Measurements from ENCODE around the gene USP15.

Gene USP15

GRCh38 chr12:62250671-62251608 lies 9.3 kb upstream of the USP15 start:
- WGBS (ENCODE audit: extremely low coverage, insufficient coverage, low lambda C conversion rate) = no CpG with 5 or more reads among the region's 3 CpGs
- no peaks in the 10 kb centered on the region for H3K4me1 ChIP-seq (ENCODE audit: control insufficient read depth, low read depth, low read length)
- no peak overlapping the region for H2BK120ac ChIP-seq (ENCODE audit: low read depth, low read length)
- H3K79me2 ChIP-seq (ENCODE audit: control insufficient read depth, insufficient read depth, low read length) = no peaks in the 10 kb centered on the region
- H2BK5ac ChIP-seq (ENCODE audit: low read length) = no peak overlapping the region
- no peak overlapping the region for H2AK5ac ChIP-seq (ENCODE audit: low read length)
- H4K8ac ChIP-seq (ENCODE audit: low read depth, low read length) = no peak overlapping the region
- no peak overlapping the region for H3K27ac ChIP-seq (ENCODE audit: low read depth, low read length)
- H4K5ac ChIP-seq (ENCODE audit: low read length) = no peak overlapping the region
- H3K4me2 ChIP-seq (ENCODE audit: low read length) = no peak overlapping the region
- no peak overlapping the region for H3K56ac ChIP-seq (ENCODE audit: low read length)
- no peaks in the 10 kb centered on the region for H3K79me1 ChIP-seq (ENCODE audit: low read length)
- no peak overlapping the region for H3K9ac ChIP-seq (ENCODE audit: low read length)
- H3K4me3 ChIP-seq (ENCODE audit: low read length) = no peak overlapping the region
- no peak overlapping the region for H3K18ac ChIP-seq (ENCODE audit: low read length)
- H3K36me3 ChIP-seq (ENCODE audit: control insufficient read depth, insufficient read depth, low read length) = no peaks in the 10 kb centered on the region
- H2BK15ac ChIP-seq (replicated peaks; ENCODE audit: low read depth) = no peak overlapping the region
- no peak overlapping the region for H3K23ac ChIP-seq (ENCODE audit: low read length)
- H3K27me3 ChIP-seq (ENCODE audit: insufficient read depth, low read length, poor library complexity) = no peaks in the 10 kb centered on the region
- DNase-seq = peak; percentile 23
- H3K4ac ChIP-seq (ENCODE audit: low read depth, low read length) = no peak overlapping the region

DNA sequence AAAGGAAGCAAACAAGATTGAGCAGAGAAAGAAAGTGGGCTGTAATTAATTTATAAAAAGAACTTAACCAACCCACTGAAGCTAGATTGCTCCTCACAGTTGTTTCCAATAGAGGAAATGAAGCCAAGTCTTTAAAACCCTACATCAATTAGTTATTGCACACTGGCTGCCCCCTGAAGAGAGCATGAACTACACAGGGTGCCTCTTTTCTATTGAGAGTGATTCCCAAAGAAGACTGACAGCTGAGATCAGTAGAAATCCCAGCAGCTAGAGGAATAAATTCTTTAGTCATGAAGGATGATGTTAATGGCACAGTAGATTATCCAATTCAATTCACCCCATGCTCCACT lies 8.6 kb upstream of the USP15 start:
- Histone ChIP-seq H3K27me3 (ENCODE audit: insufficient read depth, low read length, poor library complexity) (no peaks in the 10 kb centered on the region), H3K4me1 (ENCODE audit: control insufficient read depth, low read depth, low read length) (no peaks in the 10 kb centered on the region), H3K36me3 (ENCODE audit: control insufficient read depth, insufficient read depth, low read length) (no peaks in the 10 kb centered on the region), H3K4me3 (ENCODE audit: low read length) (no peak overlapping the region), H3K18ac (ENCODE audit: low read length) (no peak overlapping the region), H2BK5ac (ENCODE audit: low read length) (no peak overlapping the region), H2BK15ac (replicated peaks; ENCODE audit: low read depth) (no peak overlapping the region), H2BK120ac (ENCODE audit: low read depth, low read length) (no peak overlapping the region), H3K79me2 (ENCODE audit: control insufficient read depth, insufficient read depth, low read length) (no peaks in the 10 kb centered on the region), H3K56ac (ENCODE audit: low read length) (no peak overlapping the region), H3K23ac (ENCODE audit: low read length) (no peak overlapping the region), H3K4me2 (ENCODE audit: low read length) (no peak overlapping the region), H4K8ac (ENCODE audit: low read depth, low read length) (no peak overlapping the region), H4K5ac (ENCODE audit: low read length) (no peak overlapping the region), H3K9ac (ENCODE audit: low read length) (no peak overlapping the region), H2AK5ac (ENCODE audit: low read length) (no peak overlapping the region), H3K4ac (ENCODE audit: low read depth, low read length) (no peak overlapping the region), H3K27ac (ENCODE audit: low read depth, low read length) (no peak overlapping the region), H3K79me1 (ENCODE audit: low read length) (no peaks in the 10 kb centered on the region)
- DNase-seq = no peak

- Histone ChIP-seq H2BK15ac (replicated peaks; ENCODE audit: low read depth) (no peak overlapping the region), H2BK5ac (ENCODE audit: low read length) (no peak overlapping the region), H3K23ac (ENCODE audit: low read length) (no peak overlapping the region), H4K8ac (ENCODE audit: low read depth, low read length) (no peak overlapping the region), H3K27me3 (ENCODE audit: insufficient read depth, low read length, poor library complexity) (no peaks in the 10 kb centered on the region), H3K27ac (ENCODE audit: low read depth, low read length) (no peak overlapping the region), H3K18ac (ENCODE audit: low read length) (no peak overlapping the region), H3K4me1 (ENCODE audit: control insufficient read depth, low read depth, low read length) (no peaks in the 10 kb centered on the region), H4K5ac (ENCODE audit: low read length) (no peak overlapping the region), H3K9ac (ENCODE audit: low read length) (no peak overlapping the region), H3K4me3 (ENCODE audit: low read length) (no peak overlapping the region), H3K79me1 (ENCODE audit: low read length) (no peaks in the 10 kb centered on the region), H2AK5ac (ENCODE audit: low read length) (no peak overlapping the region), H2BK120ac (ENCODE audit: low read depth, low read length) (no peak overlapping the region), H3K79me2 (ENCODE audit: control insufficient read depth, insufficient read depth, low read length) (no peaks in the 10 kb centered on the region), H3K4ac (ENCODE audit: low read depth, low read length) (no peak overlapping the region), H3K36me3 (ENCODE audit: control insufficient read depth, insufficient read depth, low read length) (no peaks in the 10 kb centered on the region), H3K56ac (ENCODE audit: low read length) (no peak overlapping the region), H3K4me2 (ENCODE audit: low read length) (no peak overlapping the region)
- WGBS (ENCODE audit: extremely low coverage, insufficient coverage, low lambda C conversion rate) = no CpG with 5 or more reads among the region's 4 CpGs
- no peak for DNase-seq
Observed at GRCh38 chr12:62252576-62252975, 7.6 kb upstream of the USP15 start.

DNA sequence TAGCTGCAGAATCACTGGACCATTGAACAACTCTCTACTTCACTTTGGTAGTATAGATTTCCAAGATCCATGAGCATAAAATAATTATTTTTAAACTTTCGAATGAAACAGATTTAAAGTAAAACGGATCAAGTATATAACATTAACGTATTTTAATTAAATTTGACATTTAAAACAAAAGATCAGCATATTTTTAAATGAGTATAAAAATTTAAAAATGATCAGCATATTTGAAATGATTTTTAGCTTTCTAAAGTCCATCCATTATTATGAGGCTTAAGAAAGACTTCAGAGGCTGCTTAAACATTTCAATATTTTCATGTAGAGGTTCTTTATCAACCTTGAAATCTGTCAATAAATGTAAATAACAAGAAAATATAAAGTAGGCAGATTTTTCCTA lies 5.2 kb upstream of the USP15 start:
- no peak overlapping the region for H4K5ac ChIP-seq (ENCODE audit: low read length)
- H3K4me2 ChIP-seq (ENCODE audit: low read length) = no peak overlapping the region
- no peak overlapping the region for H2BK15ac ChIP-seq (replicated peaks; ENCODE audit: low read depth)
- no peak overlapping the region for H3K27ac ChIP-seq (ENCODE audit: low read depth, low read length)
- no peak overlapping the region for H2BK120ac ChIP-seq (ENCODE audit: low read depth, low read length)
- H3K56ac ChIP-seq (ENCODE audit: low read length) = no peak overlapping the region
- no peak overlapping the region for H3K4ac ChIP-seq (ENCODE audit: low read depth, low read length)
- H3K36me3 ChIP-seq (ENCODE audit: control insufficient read depth, insufficient read depth, low read length) = no peaks in the 10 kb centered on the region
- no peak overlapping the region for H3K4me3 ChIP-seq (ENCODE audit: low read length)
- WGBS (ENCODE audit: extremely low coverage, insufficient coverage, low lambda C conversion rate) = 100% methylated on average over 3 of the region's 3 CpGs
- H3K9ac ChIP-seq (ENCODE audit: low read length) = no peak overlapping the region
- no peak overlapping the region for H4K8ac ChIP-seq (ENCODE audit: low read depth, low read length)
- no peaks in the 10 kb centered on the region for H3K79me2 ChIP-seq (ENCODE audit: control insufficient read depth, insufficient read depth, low read length)
- no peaks in the 10 kb centered on the region for H3K79me1 ChIP-seq (ENCODE audit: low read length)
- no peak for DNase-seq
- no peaks in the 10 kb centered on the region for H3K4me1 ChIP-seq (ENCODE audit: control insufficient read depth, low read depth, low read length)
- H3K27me3 ChIP-seq (ENCODE audit: insufficient read depth, low read length, poor library complexity) = no peaks in the 10 kb centered on the region
- H3K18ac ChIP-seq (ENCODE audit: low read length) = no peak overlapping the region
- H2AK5ac ChIP-seq (ENCODE audit: low read length) = no peak overlapping the region
- H3K23ac ChIP-seq (ENCODE audit: low read length) = no peak overlapping the region
- H2BK5ac ChIP-seq (ENCODE audit: low read length) = no peak overlapping the region

GRCh38 chr12:62256408-62257096 lies 3.7 kb upstream of the USP15 start:
- no peak for DNase-seq
- 100% methylated on average over 3 of the region's 8 CpGs for WGBS (ENCODE audit: extremely low coverage, insufficient coverage, low lambda C conversion rate)
- Histone ChIP-seq H3K56ac (ENCODE audit: low read length) (no peak overlapping the region), H3K79me1 (ENCODE audit: low read length) (peaks cover 3% of the 10 kb centered on the region), H2BK5ac (ENCODE audit: low read length) (no peak overlapping the region), H3K4me2 (ENCODE audit: low read length) (no peak overlapping the region), H2AK5ac (ENCODE audit: low read length) (no peak overlapping the region), H3K4me1 (ENCODE audit: control insufficient read depth, low read depth, low read length) (no peaks in the 10 kb centered on the region), H3K27me3 (ENCODE audit: insufficient read depth, low read length, poor library complexity) (no peaks in the 10 kb centered on the region), H3K79me2 (ENCODE audit: control insufficient read depth, insufficient read depth, low read length) (peaks cover 9% of the 10 kb centered on the region), H4K8ac (ENCODE audit: low read depth, low read length) (peak overlapping the region; percentile 65), H3K18ac (ENCODE audit: low read length) (no peak overlapping the region), H3K9ac (ENCODE audit: low read length) (no peak overlapping the region), H3K23ac (ENCODE audit: low read length) (no peak overlapping the region), H4K5ac (ENCODE audit: low read length) (no peak overlapping the region), H2BK120ac (ENCODE audit: low read depth, low read length) (no peak overlapping the region), H3K4ac (ENCODE audit: low read depth, low read length) (no peak overlapping the region), H3K36me3 (ENCODE audit: control insufficient read depth, insufficient read depth, low read length) (no peaks in the 10 kb centered on the region), H3K27ac (ENCODE audit: low read depth, low read length) (no peak overlapping the region), H2BK15ac (replicated peaks; ENCODE audit: low read depth) (no peak overlapping the region), H3K4me3 (ENCODE audit: low read length) (no peak overlapping the region)

Data from mesendoderm (in vitro differentiated cells).